PC-9 (cell line): ENCODE results near the gene GPR153. TPM values are rescaled to one million over a fixed set of nuclear protein-coding genes. Genes with fewer than 3 reads are reported as not detected.

Source experiments
- BruUV-seq: library from RNA; stranded (reverse); fragments of 400-500 nt; replicated peaks from 2 replicates; lab custom pipeline; 2021; lab: Mats Ljungman, UMichigan
- CTCF ChIA-PET: fragments of 300-600 bp; sonication (Branson Sonifier 250); formaldehyde crosslinking; loops from one replicate; lab custom pipeline; 2022; ENCODE audit warnings: antibody characterized with exemption; lab: Charles Lee
- POLR2A ChIA-PET: fragments of 300-600 bp; sonication (Branson Sonifier 250); formaldehyde crosslinking; loops from one replicate; lab custom pipeline; 2022; ENCODE audit warnings: antibody characterized with exemption; ENCODE audit not compliant: unreplicated experiment; lab: Charles Lee
- DNase-seq, 2 experiments: peaks; one replicate each; pipeline versions ENCODE4 v3.0.0 to v3.0.0-alpha.2; 2015 to 2022; ENCODE audit warnings: mixed read lengths in 1 of 2
- H2AFZ ChIP-seq: fragments of 200-600 bp; sonication (generic); 2 replicates; pipeline ENCODE4 v1.8.1; 2017; ENCODE audit warnings: antibody characterized with exemption
- H3F3A ChIP-seq: fragments of 200-600 bp; sonication (generic); 2 replicates; pipeline ENCODE4 v1.8.1; 2017; ENCODE audit warnings: antibody characterized with exemption, mild to moderate bottlenecking, low read depth; ENCODE audit not compliant: insufficient read depth
- H3K27ac ChIP-seq: fragments of 200-600 bp; sonication (generic); 2 replicates; pipeline ENCODE4 v1.6.1; 2016; ENCODE audit warnings: mixed run types
- H3K27me3 ChIP-seq: fragments of 200-600 bp; sonication (generic); 2 replicates; pipeline ENCODE4 v1.6.1; 2016; ENCODE audit warnings: low read depth, mixed run types; ENCODE audit not compliant: insufficient read depth
- H3K36me3 ChIP-seq: fragments of 200-600 bp; sonication (generic); 2 replicates; pipeline ENCODE4 v1.6.1; 2016; ENCODE audit warnings: low read depth, mixed run types
- H3K4me1 ChIP-seq: fragments of 200-600 bp; sonication (generic); replicated peaks from 2 replicates; pipeline ENCODE4 v1.6.1; 2016; ENCODE audit warnings: mixed run types; ENCODE audit not compliant: insufficient read depth
- H3K4me2 ChIP-seq: fragments of 200-600 bp; sonication (generic); 2 replicates; pipeline ENCODE4 v1.6.1; 2017; ENCODE audit warnings: mixed run types
- H3K4me3 ChIP-seq: fragments of 200-600 bp; sonication (generic); 2 replicates; pipeline ENCODE4 v1.6.1; 2016; ENCODE audit warnings: mixed run types
- H3K79me2 ChIP-seq: fragments of 200-600 bp; sonication (generic); 2 replicates; pipeline ENCODE4 v1.6.1; 2017; ENCODE audit warnings: low read depth, mixed run types
- H3K9me2 ChIP-seq: fragments of 200-600 bp; sonication (generic); 2 replicates; pipeline ENCODE4 v1.8.1; 2017; ENCODE audit warnings: mild to moderate bottlenecking; ENCODE audit not compliant: insufficient read depth
- H3K9me3 ChIP-seq: fragments of 200-600 bp; sonication (generic); 2 replicates; pipeline ENCODE4 v1.8.1; 2016; ENCODE audit warnings: low read depth; ENCODE audit not compliant: insufficient read depth
- H4K20me1 ChIP-seq: fragments of 200-600 bp; sonication (generic); 2 replicates; pipeline ENCODE4 v1.8.1; 2017; ENCODE audit not compliant: insufficient read depth
- EZH2 ChIP-seq: fragments of 200-600 bp; sonication (generic); IDR thresholded peaks from 2 replicates; pipeline ENCODE4 v1.8.0; 2017; ENCODE audit warnings: antibody characterized with exemption, low read depth
- intact Hi-C: fragments of 100-400 bp; cut with micrococcal nuclease; formaldehyde crosslinking; loops from one replicate; pipeline ENCODE4 v1.10.0; 2022; ENCODE audit not compliant: unreplicated experiment
- total RNA-seq: library from RNA; stranded (reverse); gene quantifications from 2 replicates; pipeline ENCODE4 v1.2.3, GENCODE V29; 2021
- TF ChIP-seq, protein P1 (sequence below): fragments of 200-600 bp; sonication (generic); conservative IDR thresholded peaks from 2 replicates; pipeline ENCODE4 v1.6.1; 2017; ENCODE audit warnings: mixed run types, antibody characterized with exemption, mild to moderate bottlenecking, moderate library complexity

GPR153 gene
- total RNA-seq, 1 experiment from 2014 or later = 8.0 TPM

DNA sequence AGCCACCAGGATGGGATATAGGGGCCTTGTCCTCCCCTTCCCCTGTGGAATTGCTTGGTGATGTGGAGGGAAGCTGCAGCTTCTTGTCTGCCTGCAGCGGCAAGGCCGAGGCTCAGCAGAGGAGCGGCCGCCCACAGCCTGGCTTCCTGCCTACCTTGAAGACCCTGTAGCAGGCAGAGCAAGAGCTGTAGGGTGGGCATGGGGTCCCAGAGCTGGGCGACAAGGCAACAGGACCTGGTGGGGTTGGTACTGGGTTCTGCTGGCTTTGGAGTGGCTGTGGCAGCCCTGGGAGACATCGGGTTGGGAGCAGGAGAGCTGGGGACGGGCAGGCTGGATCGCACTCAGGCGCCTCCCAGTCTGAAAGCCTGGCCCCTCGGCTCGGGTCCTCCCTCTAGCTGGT is 5.7 kb upstream of the GPR153 start:
- POLR2A ChIA-PET = no interaction called here
- CTCF ChIA-PET = no interaction called here
- intact Hi-C loops = no loop called here

DNA sequence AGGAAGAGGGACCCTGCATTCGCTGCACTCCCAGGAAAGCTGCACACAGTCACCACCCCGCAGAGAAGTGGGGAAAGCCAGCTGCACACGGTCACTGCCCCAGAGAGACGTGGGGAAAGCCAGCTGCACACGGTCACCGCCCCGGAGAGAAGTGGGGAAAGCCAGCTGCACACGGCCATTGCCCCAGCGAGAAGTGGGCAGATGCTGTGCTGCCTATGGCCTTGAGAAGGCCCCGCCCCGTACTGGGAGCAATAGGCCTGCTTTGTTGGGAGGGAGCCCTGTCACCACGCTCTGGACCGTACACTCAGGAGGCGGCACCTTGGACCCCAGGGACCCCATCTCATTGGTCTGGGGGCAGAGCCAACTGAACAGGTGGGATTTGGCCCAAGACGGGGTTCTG is 4.3 kb upstream of the GPR153 start:
- Histone ChIP-seq H3K4me2 (no peak overlapping the region), H3K4me1 (no peaks in the 10 kb centered on the region), H3K4me3 (no peak overlapping the region), H3K79me2 (no peaks in the 10 kb centered on the region), H3F3A (no peaks in the 10 kb centered on the region), H3K9me2 (no peaks in the 10 kb centered on the region), H3K36me3 (no peaks in the 10 kb centered on the region), H3K27me3 (no peaks in the 10 kb centered on the region), H4K20me1 (no peaks in the 10 kb centered on the region), H3K9me3 (no peaks in the 10 kb centered on the region), H3K27ac (no peak overlapping the region), H2AFZ (no peak overlapping the region)
- BruUV-seq = no TSS peak
- no peak for DNase-seq
- TF ChIP-seq EZH2 = no peak
- TF ChIP-seq, protein P1, sequence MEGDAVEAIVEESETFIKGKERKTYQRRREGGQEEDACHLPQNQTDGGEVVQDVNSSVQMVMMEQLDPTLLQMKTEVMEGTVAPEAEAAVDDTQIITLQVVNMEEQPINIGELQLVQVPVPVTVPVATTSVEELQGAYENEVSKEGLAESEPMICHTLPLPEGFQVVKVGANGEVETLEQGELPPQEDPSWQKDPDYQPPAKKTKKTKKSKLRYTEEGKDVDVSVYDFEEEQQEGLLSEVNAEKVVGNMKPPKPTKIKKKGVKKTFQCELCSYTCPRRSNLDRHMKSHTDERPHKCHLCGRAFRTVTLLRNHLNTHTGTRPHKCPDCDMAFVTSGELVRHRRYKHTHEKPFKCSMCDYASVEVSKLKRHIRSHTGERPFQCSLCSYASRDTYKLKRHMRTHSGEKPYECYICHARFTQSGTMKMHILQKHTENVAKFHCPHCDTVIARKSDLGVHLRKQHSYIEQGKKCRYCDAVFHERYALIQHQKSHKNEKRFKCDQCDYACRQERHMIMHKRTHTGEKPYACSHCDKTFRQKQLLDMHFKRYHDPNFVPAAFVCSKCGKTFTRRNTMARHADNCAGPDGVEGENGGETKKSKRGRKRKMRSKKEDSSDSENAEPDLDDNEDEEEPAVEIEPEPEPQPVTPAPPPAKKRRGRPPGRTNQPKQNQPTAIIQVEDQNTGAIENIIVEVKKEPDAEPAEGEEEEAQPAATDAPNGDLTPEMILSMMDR = no peak
- intact Hi-C loops = no loop called here
- POLR2A ChIA-PET = no interaction called here
- CTCF ChIA-PET = interaction anchor here (0.6 kb wide), 1 partner anchor 221 kb away, joined by 3 read pairs; no protein-coding TSS in a partner anchor

More for the DNA sequence above, 5.7 kb upstream of the GPR153 start:
- H3K4me3 ChIP-seq = no peak overlapping the region
- H3K9me2 ChIP-seq = no peaks in the 10 kb centered on the region
- BruUV-seq = no TSS peak
- no peaks in the 10 kb centered on the region for H3K4me1 ChIP-seq
- H4K20me1 ChIP-seq = no peaks in the 10 kb centered on the region
- H3K36me3 ChIP-seq = no peaks in the 10 kb centered on the region
- H3F3A ChIP-seq = no peaks in the 10 kb centered on the region
- no peak overlapping the region for H3K4me2 ChIP-seq
- no peak for TF ChIP-seq EZH2
- TF ChIP-seq, protein P1 = no peak
- H3K79me2 ChIP-seq = no peaks in the 10 kb centered on the region
- H3K27ac ChIP-seq = no peak overlapping the region
- no peak for DNase-seq
- H2AFZ ChIP-seq = no peak overlapping the region
- no peaks in the 10 kb centered on the region for H3K9me3 ChIP-seq
- H3K27me3 ChIP-seq = no peaks in the 10 kb centered on the region

DNA sequence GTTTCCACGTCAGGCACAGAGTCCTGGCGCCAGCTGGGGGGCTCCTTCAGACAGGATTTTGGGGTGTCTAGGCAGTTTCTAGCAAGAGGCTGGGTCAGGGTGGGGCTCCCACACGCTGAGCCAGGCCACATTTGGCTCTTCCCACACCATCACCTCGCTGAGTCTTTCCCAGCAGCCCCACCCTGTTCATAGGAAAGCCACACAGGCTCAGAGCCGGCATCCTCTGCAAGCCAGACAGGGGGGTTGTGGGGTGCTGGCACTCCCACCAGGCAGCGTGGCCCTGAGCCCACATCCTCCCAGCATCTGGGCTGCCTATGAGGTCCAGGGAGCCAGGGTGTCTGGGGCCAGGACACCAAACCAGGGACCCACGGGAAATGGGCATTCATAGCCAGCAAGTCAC is 2.8 kb upstream of the GPR153 start:
- H3K9me2 ChIP-seq = no peaks in the 10 kb centered on the region
- intact Hi-C loops = loop anchor here (5.0 kb wide), 3 partner anchors 39 to 139 kb away; no protein-coding TSS in a partner anchor
- 0 out of 2 replicates have a peak, but pooled peaks cover 5% of the 10 kb centered on the region for H3F3A ChIP-seq
- no peak overlapping the region for H3K4me2 ChIP-seq
- no peaks in the 10 kb centered on the region for H4K20me1 ChIP-seq
- H3K27ac ChIP-seq = no peak overlapping the region
- CTCF ChIA-PET = interaction anchor here (0.5 kb wide), 1 partner anchor 177 kb away, joined by 5 read pairs; no protein-coding TSS in a partner anchor
- no peaks in the 10 kb centered on the region for H3K79me2 ChIP-seq
- H2AFZ ChIP-seq = no peak overlapping the region
- H3K36me3 ChIP-seq = no peaks in the 10 kb centered on the region
- POLR2A ChIA-PET = no interaction called here
- no peak overlapping the region for H3K4me3 ChIP-seq
- no peaks in the 10 kb centered on the region for H3K9me3 ChIP-seq
- BruUV-seq = no TSS peak
- H3K4me1 ChIP-seq = no peaks in the 10 kb centered on the region
- DNase-seq = no peak
- H3K27me3 ChIP-seq = no peaks in the 10 kb centered on the region
- no peak for TF ChIP-seq EZH2
- TF ChIP-seq, protein P1 = no peak
